HG03442 (cell line): ENCODE results near the gene DAZAP2.
A peak's percentile ranks its signal among the peaks of the same experiment; 100 is the strongest.
"Not testable (repeated sequence)": the region's sequence is repeated elsewhere in the genome, so short reads cannot be mapped to it uniquely, and the experiment has no call there.

Source experiments
- ATAC-seq: cut with Tn5 transposase; IDR thresholded peaks from one replicate; pipeline ENCODE4 v1.9.1; 2021; ENCODE audit warnings: mild to moderate bottlenecking, moderate library complexity; ENCODE audit not compliant: unreplicated experiment

The DAZAP2 gene

GRCh38 chr12:51245476-51246253, 7.0 kb downstream of the DAZAP2 start:
- no peak for ATAC-seq

GRCh38 chr12:51246254-51246853, 7.7 kb downstream of the DAZAP2 start:
- no peak for ATAC-seq

GRCh38 chr12:51247523-51248206, 9.0 kb downstream of the DAZAP2 start:
- no peak for ATAC-seq

- no peak for ATAC-seq
Measured at GRCh38 chr12:51253276-51253675, 14.7 kb downstream of the DAZAP2 start.

DNA sequence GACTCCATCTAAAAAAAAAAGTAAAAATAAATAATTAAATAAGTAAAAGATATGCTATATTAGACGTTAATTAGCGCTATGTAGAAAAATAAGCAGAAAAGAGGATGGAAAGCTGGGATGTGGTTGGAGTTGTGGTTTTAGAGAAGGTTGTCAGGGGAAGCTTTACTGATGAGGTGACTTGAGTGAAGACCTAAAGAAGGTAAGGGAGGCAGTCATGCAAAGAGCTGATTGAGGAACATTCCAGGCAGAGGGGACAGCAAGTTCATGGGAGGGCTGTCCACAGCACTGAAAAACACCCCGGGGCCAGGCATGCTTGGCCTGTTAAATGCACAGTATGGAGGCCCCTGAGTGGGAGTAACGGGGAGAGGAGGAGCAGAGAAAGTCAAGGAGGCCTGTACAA, 15.9 kb downstream of the DAZAP2 start:
- no peak for ATAC-seq

DNA sequence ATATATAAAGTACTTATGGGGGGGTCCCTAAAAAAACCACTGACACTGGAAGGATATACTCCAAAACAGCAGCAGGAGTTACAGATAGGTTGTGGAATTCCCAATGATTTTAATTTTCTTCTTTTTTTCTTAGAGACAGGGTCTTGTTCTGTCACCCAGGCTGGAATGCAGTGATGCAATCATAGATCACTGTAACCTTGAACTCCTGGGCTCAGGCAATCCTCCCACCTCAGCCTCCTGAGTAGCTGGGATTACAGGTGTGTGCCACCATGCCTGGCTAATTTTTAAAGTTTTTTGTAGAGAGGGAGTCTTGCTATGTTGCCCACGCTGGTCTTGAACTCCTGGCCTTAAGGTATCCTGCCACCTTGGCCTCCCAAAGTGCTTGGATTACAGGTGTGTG, 21.0 kb downstream of the DAZAP2 start:
- not testable (repeated sequence) for ATAC-seq

DNA sequence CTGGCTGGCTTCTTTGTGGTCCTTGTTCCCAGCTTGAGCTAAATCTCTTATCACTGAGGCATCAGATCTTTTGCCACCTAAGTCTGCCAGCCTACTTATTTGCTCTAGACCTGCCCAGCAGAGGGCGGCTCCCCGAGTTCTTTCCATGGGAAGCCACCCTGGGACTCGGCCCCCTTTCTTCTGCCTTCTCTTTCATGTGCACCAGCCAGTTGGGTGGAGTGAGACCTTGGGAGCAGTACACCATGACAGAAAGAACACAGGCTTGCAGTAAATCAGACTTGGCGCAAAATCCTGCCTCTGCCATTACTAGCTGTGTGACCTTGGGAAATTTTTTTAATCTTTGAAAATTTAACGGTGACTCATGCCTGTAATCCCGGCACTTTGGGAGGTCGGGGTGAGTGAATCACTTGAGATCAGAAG, 24.1 kb downstream of the DAZAP2 start:
- ATAC-seq: no peak

- no peak for ATAC-seq
Measured at GRCh38 chr12:51263341-51263740, 24.7 kb downstream of the DAZAP2 start.

DNA sequence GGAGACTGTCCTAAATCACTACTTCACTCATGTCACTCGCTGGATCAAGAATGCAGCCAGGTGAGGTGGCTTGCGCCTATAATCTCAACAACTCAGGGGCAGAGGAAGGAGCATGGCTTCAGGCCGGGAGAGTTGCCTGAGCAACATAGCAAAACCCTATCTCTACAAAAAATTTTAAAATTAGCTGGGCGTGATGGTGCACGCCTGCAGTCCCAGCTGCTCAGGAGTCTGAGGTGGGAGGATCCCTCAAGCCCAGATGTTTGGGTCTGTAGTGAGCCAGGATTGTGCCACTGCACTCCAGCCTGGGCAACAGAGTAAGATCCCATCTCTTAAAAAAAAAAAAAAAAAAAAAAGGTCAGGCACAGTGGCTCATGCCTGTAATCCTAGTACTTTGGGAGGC, 25.7 kb downstream of the DAZAP2 start:
- no peak for ATAC-seq

GRCh38 chr12:51265024-51265423, 26.4 kb downstream of the DAZAP2 start:
- no peak for ATAC-seq

GRCh38 chr12:51269174-51270066, 30.8 kb downstream of the DAZAP2 start:
- ATAC-seq: peak; percentile 42

- peak; percentile 66 for ATAC-seq
Measured at GRCh38 chr12:51270067-51270950, 31.7 kb downstream of the DAZAP2 start, which contains the start of gene SMAGP. Gene SMAGP, minus strand, starts transcription at chr12:51270415. Its CDS starts 1,137 bp downstream, at chr12:51269278.

- no peak for ATAC-seq
Measured at GRCh38 chr12:51270951-51271518, 32.4 kb downstream of the DAZAP2 start.

DNA sequence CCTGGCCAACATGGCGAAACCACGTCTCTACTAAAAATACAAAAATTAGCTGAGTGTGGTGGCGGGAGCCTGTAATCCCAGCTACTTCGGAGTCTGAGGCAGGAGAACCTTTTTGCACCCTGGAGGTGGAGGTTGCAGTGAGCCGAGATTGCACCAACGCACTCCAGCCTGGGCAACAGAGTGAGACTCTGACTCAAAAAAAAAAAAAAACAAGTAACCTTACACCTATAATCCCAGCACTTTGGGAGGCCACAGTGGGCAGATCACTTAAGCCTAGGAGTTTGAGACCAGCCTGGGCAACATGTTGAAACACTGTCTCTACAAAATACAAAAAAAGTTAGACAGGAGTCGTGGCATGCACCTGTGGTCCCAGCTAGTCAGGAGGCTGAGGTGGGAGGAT, 34.2 kb downstream of the DAZAP2 start:
- not testable (repeated sequence) for ATAC-seq

DNA sequence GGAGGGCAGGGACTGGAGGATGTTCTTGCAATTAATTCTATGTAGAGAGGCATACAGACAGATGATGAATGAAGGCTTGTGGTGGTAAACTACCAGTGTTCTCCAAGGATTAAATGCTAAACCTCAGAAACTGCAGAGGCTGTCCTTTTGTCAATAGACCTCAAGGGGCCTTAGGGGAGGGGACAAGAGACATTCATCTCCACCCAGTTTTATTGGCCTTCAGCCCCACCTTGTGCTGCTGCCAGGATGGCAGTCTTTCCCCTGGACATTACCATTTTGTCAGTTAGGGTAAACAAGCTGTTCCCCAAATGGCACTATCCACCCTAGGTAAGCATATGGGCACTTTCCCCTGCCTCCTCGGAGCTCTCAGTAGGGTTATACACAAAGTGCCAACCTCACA, 36.5 kb downstream of the DAZAP2 start:
- no peak for ATAC-seq

DNA sequence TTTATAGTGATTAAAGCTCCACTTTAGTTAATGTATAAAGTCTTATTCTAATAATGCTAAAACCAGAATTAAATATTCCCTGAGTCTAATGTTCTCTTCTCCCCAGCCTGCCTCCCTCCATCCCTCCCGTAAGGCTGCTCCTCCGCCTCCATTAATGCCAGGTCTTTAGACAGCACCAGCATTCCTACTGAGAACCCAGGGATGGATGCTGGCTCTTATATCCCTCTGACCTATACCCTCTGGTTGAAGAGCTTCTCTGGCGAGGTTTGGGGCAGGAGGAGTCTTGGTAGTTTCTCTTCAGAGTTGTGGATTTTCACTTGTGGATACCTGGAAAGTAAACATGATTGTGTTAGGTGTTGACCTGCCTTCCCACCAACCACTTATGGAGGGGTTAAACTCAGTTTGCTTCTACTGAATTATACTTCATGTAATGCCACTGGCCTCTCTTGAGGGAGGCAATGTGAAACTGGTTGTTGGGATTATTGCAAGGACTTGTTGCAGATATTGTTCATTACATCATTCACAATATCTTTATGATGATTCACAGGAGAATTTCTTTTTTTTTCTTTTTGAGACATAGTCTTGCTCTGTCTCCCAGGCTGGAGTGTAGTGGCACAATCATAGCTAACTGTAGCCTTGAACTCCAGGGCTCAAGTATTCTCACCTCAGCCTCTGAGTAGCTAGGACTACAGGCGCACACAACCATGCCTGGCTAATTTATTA, 42.7 kb downstream of the DAZAP2 start:
- no peak for ATAC-seq

- no peak for ATAC-seq
Measured at GRCh38 chr12:51285843-51286242, 47.2 kb downstream of the DAZAP2 start.

DNA sequence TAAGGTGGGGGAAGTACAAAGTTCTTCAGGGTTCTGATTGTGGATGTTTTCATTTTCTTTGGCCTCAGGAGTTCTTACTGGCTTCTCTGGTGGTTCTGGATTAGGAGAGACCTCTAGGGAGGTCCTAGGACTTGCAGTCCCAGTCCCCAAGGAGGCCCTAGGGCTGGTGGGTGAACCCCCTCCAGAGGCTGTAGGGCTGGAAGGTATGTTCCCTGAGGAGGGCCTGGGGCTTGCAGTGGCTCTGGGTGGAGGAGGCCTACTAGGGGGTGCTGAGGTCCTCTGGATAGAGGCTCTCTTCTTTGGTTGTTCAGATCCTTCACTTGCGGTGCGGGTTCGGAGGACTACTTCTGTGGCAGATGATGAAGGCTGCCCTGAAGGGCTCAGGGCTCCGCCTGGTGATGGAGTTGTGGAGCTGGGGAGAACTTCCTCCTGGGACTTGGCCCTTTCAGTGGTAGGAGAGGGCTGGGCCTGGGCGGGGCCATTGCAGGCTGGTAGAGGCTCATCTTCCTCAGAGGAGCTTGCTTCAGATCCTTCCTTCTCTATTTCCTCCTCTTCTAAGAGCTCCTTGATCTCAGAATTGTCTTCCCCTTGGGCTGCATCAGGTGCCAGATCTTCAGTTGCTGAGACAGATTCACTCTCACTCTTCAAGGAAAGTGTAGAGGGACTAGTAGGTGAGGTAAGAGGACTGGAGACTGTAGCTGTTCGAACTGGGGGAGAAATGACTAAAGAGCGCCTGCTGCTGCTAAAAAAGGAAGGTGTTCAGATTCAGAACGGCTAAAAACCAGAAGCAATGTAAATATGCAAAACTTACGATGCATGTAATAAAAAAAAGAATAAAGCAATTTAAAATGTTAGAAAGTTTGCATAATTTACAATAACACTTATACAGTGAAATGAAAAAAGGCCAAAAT, 53.2 kb downstream of the DAZAP2 start:
- ATAC-seq: not testable (repeated sequence)
